DMS153 (cell line): Measurements from ENCODE around the gene TEX36.
A peak's percentile ranks its signal among the peaks of the same experiment; 100 is the strongest.
"Not testable (repeated sequence)": the region's sequence is repeated elsewhere in the genome, so short reads cannot be mapped to it uniquely, and the experiment has no call there.

Experiments used
- DNase-seq: peaks from one replicate; lab custom pipeline; 2025; lab: John Stamatoyannopoulos, UW

The TEX36 gene

GRCh38 chr10:125683063-125683462, at the start of gene TEX36:
TSS of gene TEX36 (minus strand) at chr10:125683163. CDS start at chr10:125682989, 174 bp downstream.
- no peak for DNase-seq

- DNase-seq: no peak
Measured at GRCh38 chr10:125727436-125727835, 44.5 kb upstream of the TEX36 start.

- no peak for DNase-seq
Measured at GRCh38 chr10:125726914-125727313, 44.0 kb upstream of the TEX36 start.

- DNase-seq: no peak
Measured at GRCh38 chr10:125722811-125723210, 39.8 kb upstream of the TEX36 start.

GRCh38 chr10:125721035-125721434, 38.1 kb upstream of the TEX36 start:
- DNase-seq: no peak

- DNase-seq: no peak
Measured at GRCh38 chr10:125720002-125720382, 37.0 kb upstream of the TEX36 start.

GRCh38 chr10:125719173-125720001, 36.4 kb upstream of the TEX36 start, which contains the start of gene EDRF1:
TSS of gene EDRF1 (plus strand) at chr10:125719709. CDS start at chr10:125719808, 99 bp downstream.
- DNase-seq: peak; percentile 98

- not testable (repeated sequence) for DNase-seq
Measured at GRCh38 chr10:125714728-125715127, 31.8 kb upstream of the TEX36 start.

- DNase-seq: no peak
Measured at GRCh38 chr10:125711110-125711750, 28.3 kb upstream of the TEX36 start.

GRCh38 chr10:125709553-125710474, 26.9 kb upstream of the TEX36 start:
- DNase-seq: no peak

GRCh38 chr10:125708971-125709503, 26.1 kb upstream of the TEX36 start:
- no peak for DNase-seq

GRCh38 chr10:125707541-125708468, 24.8 kb upstream of the TEX36 start:
- DNase-seq: peak; percentile 57

GRCh38 chr10:125700355-125700911, 17.5 kb upstream of the TEX36 start:
- DNase-seq: no peak

GRCh38 chr10:125699562-125700143, 16.7 kb upstream of the TEX36 start:
- no peak for DNase-seq

- no peak for DNase-seq
Measured at GRCh38 chr10:125698481-125698998, 15.6 kb upstream of the TEX36 start.

GRCh38 chr10:125696884-125697283, 13.9 kb upstream of the TEX36 start:
- DNase-seq: not testable (repeated sequence)

- DNase-seq: no peak
Measured at GRCh38 chr10:125694883-125695282, 11.9 kb upstream of the TEX36 start.

- DNase-seq: no peak
Measured at GRCh38 chr10:125693524-125693847, 10.5 kb upstream of the TEX36 start.

GRCh38 chr10:125692601-125693523, 9.9 kb upstream of the TEX36 start:
- no peak for DNase-seq
